ENCODE measurements around the gene TPGS1.

Gene TPGS1

DNA sequence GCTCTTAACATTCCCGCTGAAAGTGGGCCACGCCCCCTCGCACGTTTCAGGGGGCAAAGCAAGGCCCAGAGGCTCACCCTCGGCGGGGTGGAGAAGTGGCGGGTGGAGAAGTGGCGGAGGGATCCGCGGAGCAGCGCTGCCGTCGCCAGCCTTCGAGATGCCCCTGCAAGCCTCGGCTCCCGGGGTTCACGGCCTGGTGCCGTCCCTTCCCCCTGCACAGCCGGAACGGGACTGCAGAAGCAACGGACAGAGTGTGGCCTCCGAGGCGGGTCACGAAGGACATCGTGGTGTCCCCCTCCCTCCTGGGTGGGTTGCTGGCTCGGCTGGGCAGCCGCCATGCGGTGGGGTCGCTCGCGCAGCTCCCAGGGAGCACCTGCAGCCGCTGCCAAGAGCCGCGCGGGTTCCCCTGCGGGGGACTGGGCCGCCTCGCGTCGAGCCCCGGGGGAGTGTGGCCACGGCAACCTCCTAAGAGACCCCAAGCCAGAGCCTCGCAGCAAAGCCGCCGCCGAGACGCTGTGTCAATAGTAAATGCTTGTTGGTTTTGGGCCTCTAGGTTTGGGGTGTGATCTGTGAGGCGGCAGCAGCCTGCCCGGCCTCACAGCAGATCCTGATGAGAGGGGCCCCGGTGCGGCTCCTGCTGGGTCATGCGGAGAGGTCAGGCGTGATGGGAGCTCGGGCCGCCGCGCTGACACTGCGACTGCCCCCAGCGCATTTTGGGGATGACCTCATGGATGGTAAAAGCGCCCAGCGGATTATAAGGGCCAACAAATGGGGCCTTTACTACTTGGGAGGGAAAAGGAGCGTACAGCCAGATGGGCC, 5.5 kb downstream of the TPGS1 start:
- Histone ChIP-seq H3K9me3 (ENCODE audit: insufficient read depth, low read depth, low read length) (peaks cover 3% of the 10 kb centered on the region), H2BK120ac (ENCODE audit: insufficient read depth, low read length, poor library complexity) (no peak overlapping the region), H2AFZ (ENCODE audit: insufficient read depth, low read length, poor library complexity) (no peak overlapping the region), H3K23ac (ENCODE audit: low read length) (no peak overlapping the region), H3K79me1 (ENCODE audit: low read length) (peaks cover 6% of the 10 kb centered on the region), H4K8ac (ENCODE audit: low read depth, low read length) (no peak overlapping the region), H3K4me1 (ENCODE audit: control insufficient read depth in 1 of 2, insufficient read depth in 2 of 2, low read length in 2 of 2) (peaks cover 22 to 32% of the 10 kb centered on the region in 2 experiments), H4K91ac (ENCODE audit: low read depth, low read length) (no peak overlapping the region), H4K12ac (ENCODE audit: low read depth, low read length) (no peak overlapping the region), H3K79me2 (ENCODE audit: control insufficient read depth, insufficient read depth, low read length, poor library complexity) (no peaks in the 10 kb centered on the region), H3K4me3 (ENCODE audit: low read depth, low read length) (no peak overlapping the region), H3K9ac (ENCODE audit: low read length) (no peak overlapping the region), H2BK12ac (ENCODE audit: low read length) (no peak overlapping the region), H3K18ac (ENCODE audit: low read length) (no peak overlapping the region), H3K4me2 (ENCODE audit: low read length) (no peak overlapping the region), H2BK5ac (ENCODE audit: low read depth, low read length, poor library complexity) (no peak overlapping the region), H3K14ac (ENCODE audit: low read length) (no peak overlapping the region), H2AK5ac (ENCODE audit: low read length) (no peak overlapping the region), H3K27ac (ENCODE audit: low read depth, low read length) (no peak overlapping the region), H3K36me3 (ENCODE audit: control insufficient read depth in 1 of 2, insufficient read depth in 2 of 2, low read length in 2 of 2) (peaks cover 11 to 15% of the 10 kb centered on the region in 2 experiments), H3K4ac (ENCODE audit: low read depth, low read length) (no peak overlapping the region), H3K27me3 (ENCODE audit: insufficient read depth, low read length) (no peaks in the 10 kb centered on the region)
- no CpG with 5 or more reads among the region's 62 CpGs for whole genome bisulfite sequencing (ENCODE audit: extremely low coverage, insufficient coverage, insufficient read length)
- DNase-seq: no peak

DNA sequence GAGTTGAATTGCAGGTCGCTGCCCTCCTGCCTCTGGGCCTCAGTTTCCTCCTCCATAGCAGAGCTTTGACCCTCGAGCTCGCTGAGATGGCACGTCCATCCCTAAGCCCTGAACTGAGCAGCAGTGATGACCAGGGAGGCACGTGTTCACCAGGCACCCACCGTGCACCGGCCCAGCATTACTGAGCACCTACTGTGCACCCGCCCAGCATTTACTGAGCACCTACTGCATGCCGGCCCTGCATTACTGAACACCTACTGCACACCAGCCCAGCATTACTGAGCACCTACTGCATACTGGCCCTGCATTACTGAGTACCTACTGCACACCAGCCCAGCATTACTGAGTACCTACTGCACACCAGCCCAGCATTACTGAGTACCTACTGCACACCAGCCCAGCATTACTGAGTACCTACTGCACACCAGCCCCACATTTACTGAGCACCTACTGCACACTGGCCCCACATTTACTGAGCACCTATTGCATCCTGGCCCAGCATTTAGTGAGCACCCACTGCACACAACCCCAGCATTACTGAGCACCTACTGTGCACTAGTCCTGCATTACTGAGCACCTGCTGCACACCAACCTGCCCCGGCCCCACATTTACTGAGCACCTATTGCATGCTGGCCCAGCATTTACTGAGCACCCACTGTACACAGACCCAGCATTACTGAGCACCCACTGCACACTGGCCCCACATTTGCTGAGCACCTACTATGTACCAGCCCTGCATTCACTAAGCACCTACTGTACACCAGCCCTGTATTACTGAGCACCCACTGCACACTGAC, 6.3 kb downstream of the TPGS1 start:
- peaks cover 3% of the 10 kb centered on the region for H3K9me3 ChIP-seq (ENCODE audit: insufficient read depth, low read depth, low read length)
- DNase-seq: no peak
- no peaks in the 10 kb centered on the region for H3K79me2 ChIP-seq (ENCODE audit: control insufficient read depth, insufficient read depth, low read length, poor library complexity)
- no peak overlapping the region for H2AK5ac ChIP-seq (ENCODE audit: low read length)
- H3K9ac ChIP-seq (ENCODE audit: low read length): no peak overlapping the region
- no CpG with 5 or more reads among the region's 10 CpGs for WGBS (ENCODE audit: extremely low coverage, insufficient coverage, insufficient read length)
- H3K27ac ChIP-seq (ENCODE audit: low read depth, low read length): no peak overlapping the region
- no peaks in the 10 kb centered on the region for H3K27me3 ChIP-seq (ENCODE audit: insufficient read depth, low read length)
- H4K12ac ChIP-seq (ENCODE audit: low read depth, low read length): no peak overlapping the region
- H3K79me1 ChIP-seq (ENCODE audit: low read length): peaks cover 6% of the 10 kb centered on the region
- no peak overlapping the region for H3K23ac ChIP-seq (ENCODE audit: low read length)
- H2BK120ac ChIP-seq (ENCODE audit: insufficient read depth, low read length, poor library complexity): no peak overlapping the region
- H2AFZ ChIP-seq (ENCODE audit: insufficient read depth, low read length, poor library complexity): no peak overlapping the region
- no peak overlapping the region for H4K8ac ChIP-seq (ENCODE audit: low read depth, low read length)
- no peak overlapping the region for H3K4me2 ChIP-seq (ENCODE audit: low read length)
- H3K4me3 ChIP-seq (ENCODE audit: low read depth, low read length): peak overlapping the region; percentile 38
- H3K36me3 ChIP-seq (ENCODE audit: control insufficient read depth in 1 of 2, insufficient read depth in 2 of 2, low read length in 2 of 2): peaks cover 11 to 15% of the 10 kb centered on the region in 2 experiments
- H3K18ac ChIP-seq (ENCODE audit: low read length): no peak overlapping the region
- peaks cover 15 to 25% of the 10 kb centered on the region in 2 experiments for H3K4me1 ChIP-seq (ENCODE audit: control insufficient read depth in 1 of 2, insufficient read depth in 2 of 2, low read length in 2 of 2)
- H2BK12ac ChIP-seq (ENCODE audit: low read length): no peak overlapping the region
- no peak overlapping the region for H3K14ac ChIP-seq (ENCODE audit: low read length)
- no peak overlapping the region for H2BK5ac ChIP-seq (ENCODE audit: low read depth, low read length, poor library complexity)
- H3K4ac ChIP-seq (ENCODE audit: low read depth, low read length): no peak overlapping the region
- H4K91ac ChIP-seq (ENCODE audit: low read depth, low read length): no peak overlapping the region

DNA sequence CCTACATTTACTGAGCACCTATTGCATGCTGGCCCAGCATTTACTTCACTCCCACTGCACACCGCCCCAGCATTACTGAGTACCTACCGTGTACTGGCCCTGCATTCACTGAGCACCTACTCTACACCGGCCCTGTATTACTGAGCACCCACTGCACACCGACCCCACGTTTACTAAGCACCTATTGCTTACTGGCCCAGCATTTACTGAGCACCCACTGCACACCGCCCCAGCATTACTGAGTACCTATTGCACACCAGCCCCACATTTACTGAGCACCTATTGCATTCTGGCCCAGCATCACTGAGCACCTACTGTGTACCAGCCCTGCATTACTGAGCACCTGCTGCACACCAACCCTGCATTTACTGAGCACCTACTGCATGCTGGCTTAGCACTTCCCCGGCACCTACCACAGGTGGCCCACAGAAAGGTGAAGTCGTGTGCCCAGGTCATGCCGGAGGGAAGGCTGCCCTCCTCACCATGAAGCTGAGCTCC, 6.9 kb downstream of the TPGS1 start:
- Histone ChIP-seq H2AK5ac (ENCODE audit: low read length) (no peak overlapping the region), H4K12ac (ENCODE audit: low read depth, low read length) (no peak overlapping the region), H3K36me3 (ENCODE audit: control insufficient read depth in 1 of 2, insufficient read depth in 2 of 2, low read length in 2 of 2) (peaks cover 12 to 15% of the 10 kb centered on the region in 2 experiments), H3K4me1 (ENCODE audit: control insufficient read depth in 1 of 2, insufficient read depth in 2 of 2, low read length in 2 of 2) (peaks cover 15 to 27% of the 10 kb centered on the region in 2 experiments), H3K4ac (ENCODE audit: low read depth, low read length) (no peak overlapping the region), H2BK5ac (ENCODE audit: low read depth, low read length, poor library complexity) (no peak overlapping the region), H4K8ac (ENCODE audit: low read depth, low read length) (no peak overlapping the region), H3K79me2 (ENCODE audit: control insufficient read depth, insufficient read depth, low read length, poor library complexity) (no peaks in the 10 kb centered on the region), H3K4me2 (ENCODE audit: low read length) (no peak overlapping the region), H3K14ac (ENCODE audit: low read length) (no peak overlapping the region), H3K27me3 (ENCODE audit: insufficient read depth, low read length) (no peaks in the 10 kb centered on the region), H3K18ac (ENCODE audit: low read length) (no peak overlapping the region), H3K4me3 (ENCODE audit: low read depth, low read length) (peak overlapping the region; percentile 38), H2BK120ac (ENCODE audit: insufficient read depth, low read length, poor library complexity) (no peak overlapping the region), H3K9ac (ENCODE audit: low read length) (no peak overlapping the region), H3K27ac (ENCODE audit: low read depth, low read length) (no peak overlapping the region), H2AFZ (ENCODE audit: insufficient read depth, low read length, poor library complexity) (no peak overlapping the region), H3K23ac (ENCODE audit: low read length) (no peak overlapping the region), H3K9me3 (ENCODE audit: insufficient read depth, low read depth, low read length) (peaks cover 3% of the 10 kb centered on the region), H3K79me1 (ENCODE audit: low read length) (peaks cover 6% of the 10 kb centered on the region), H4K91ac (ENCODE audit: low read depth, low read length) (no peak overlapping the region), H2BK12ac (ENCODE audit: low read length) (no peak overlapping the region)
- no peak for DNase-seq
- whole genome bisulfite sequencing (ENCODE audit: extremely low coverage, insufficient coverage, insufficient read length): no CpG with 5 or more reads among the region's 9 CpGs

DNA sequence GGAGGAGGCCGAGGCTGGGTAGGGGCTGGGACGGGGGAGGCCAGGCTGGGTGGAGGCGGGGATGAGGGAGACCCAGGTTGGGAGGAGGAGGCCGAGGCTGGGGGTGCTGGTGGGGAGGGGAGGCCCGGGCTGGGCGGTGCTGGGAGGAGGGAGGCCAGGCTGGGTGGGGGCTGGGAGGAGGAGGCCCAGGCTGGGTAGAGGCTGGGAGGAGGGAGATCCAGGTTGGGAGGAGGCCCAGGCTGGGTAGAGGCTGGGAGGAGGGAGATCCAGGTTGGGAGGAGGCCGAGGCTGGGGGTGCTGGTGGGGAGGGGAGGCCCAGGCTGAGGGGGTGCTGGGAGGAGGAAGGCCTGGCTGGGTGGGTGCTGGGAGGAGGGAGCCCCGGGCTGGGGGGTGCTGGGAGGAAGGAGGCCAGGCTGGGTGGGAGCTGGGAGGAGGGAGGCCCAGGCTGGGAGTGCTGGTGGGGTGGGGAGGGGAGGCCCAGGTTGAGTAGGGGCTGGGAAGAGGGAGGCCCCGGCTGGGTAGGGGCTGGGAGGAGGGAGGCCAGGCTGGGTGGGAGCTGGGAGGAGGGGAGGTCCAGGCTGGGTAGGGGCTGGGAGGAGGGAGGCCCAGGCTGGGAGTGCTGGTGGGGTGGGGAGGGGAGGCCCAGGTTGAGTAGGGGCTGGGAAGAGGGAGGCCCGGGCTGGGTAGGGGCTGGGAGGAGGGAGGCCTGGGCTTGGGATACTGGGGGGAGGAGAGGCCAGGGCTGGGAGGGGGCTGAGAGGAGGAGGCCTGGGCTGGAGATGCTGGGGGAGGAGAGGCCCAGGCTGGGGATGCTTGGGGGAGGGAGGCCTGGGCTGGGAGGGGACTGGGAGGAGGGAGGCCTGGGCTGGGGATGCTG, 10.7 kb downstream of the TPGS1 start:
- Histone ChIP-seq H3K23ac (ENCODE audit: low read length) (no peak overlapping the region), H3K36me3 (ENCODE audit: control insufficient read depth in 1 of 2, insufficient read depth in 2 of 2, low read length in 2 of 2) (peaks cover 8 to 17% of the 10 kb centered on the region in 2 experiments), H2BK120ac (ENCODE audit: insufficient read depth, low read length, poor library complexity) (no peak overlapping the region), H3K4me2 (ENCODE audit: low read length) (no peak overlapping the region), H2AK5ac (ENCODE audit: low read length) (no peak overlapping the region), H2AFZ (ENCODE audit: insufficient read depth, low read length, poor library complexity) (no peak overlapping the region), H2BK5ac (ENCODE audit: low read depth, low read length, poor library complexity) (no peak overlapping the region), H3K18ac (ENCODE audit: low read length) (no peak overlapping the region), H4K91ac (ENCODE audit: low read depth, low read length) (no peak overlapping the region), H3K27me3 (ENCODE audit: insufficient read depth, low read length) (no peaks in the 10 kb centered on the region), H4K12ac (ENCODE audit: low read depth, low read length) (no peak overlapping the region), H3K9me3 (ENCODE audit: insufficient read depth, low read depth, low read length) (peaks cover 8% of the 10 kb centered on the region), H3K79me2 (ENCODE audit: control insufficient read depth, insufficient read depth, low read length, poor library complexity) (no peaks in the 10 kb centered on the region), H3K4me3 (ENCODE audit: low read depth, low read length) (no peak overlapping the region), H3K4me1 (ENCODE audit: control insufficient read depth in 1 of 2, insufficient read depth in 2 of 2, low read length in 2 of 2) (peaks cover 4 to 12% of the 10 kb centered on the region in 2 experiments), H3K14ac (ENCODE audit: low read length) (no peak overlapping the region), H3K79me1 (ENCODE audit: low read length) (no peaks in the 10 kb centered on the region), H4K8ac (ENCODE audit: low read depth, low read length) (no peak overlapping the region), H3K9ac (ENCODE audit: low read length) (no peak overlapping the region), H3K27ac (ENCODE audit: low read depth, low read length) (no peak overlapping the region), H2BK12ac (ENCODE audit: low read length) (no peak overlapping the region), H3K4ac (ENCODE audit: low read depth, low read length) (no peak overlapping the region)
- no CpG with 5 or more reads among the region's 10 CpGs for WGBS (ENCODE audit: extremely low coverage, insufficient coverage, insufficient read length)
- DNase-seq: no peak
